ENCODE data around the gene HS3ST4.

- TF ChIP-seq CTCF (IDR thresholded peaks at IDR 0.05) = no peak
- TF ChIP-seq POLR2A (IDR thresholded peaks at IDR 0.05) = no peak
These were observed 203.6 kb downstream of the HS3ST4 start for GRCh38 chr16:25895380-25895779.
